Nucleus accumbens (tissue), 56 donors: ENCODE results near the gene AAK1.
"Not testable (repeated sequence)": the region's sequence is repeated elsewhere in the genome, so short reads cannot be mapped to it uniquely, and the experiment has no call there.

Experiments used
- DNase-seq, 56 donors: peaks; one replicate each; lab custom pipeline; 2025; lab: John Stamatoyannopoulos, UW

AAK1 gene

DNA sequence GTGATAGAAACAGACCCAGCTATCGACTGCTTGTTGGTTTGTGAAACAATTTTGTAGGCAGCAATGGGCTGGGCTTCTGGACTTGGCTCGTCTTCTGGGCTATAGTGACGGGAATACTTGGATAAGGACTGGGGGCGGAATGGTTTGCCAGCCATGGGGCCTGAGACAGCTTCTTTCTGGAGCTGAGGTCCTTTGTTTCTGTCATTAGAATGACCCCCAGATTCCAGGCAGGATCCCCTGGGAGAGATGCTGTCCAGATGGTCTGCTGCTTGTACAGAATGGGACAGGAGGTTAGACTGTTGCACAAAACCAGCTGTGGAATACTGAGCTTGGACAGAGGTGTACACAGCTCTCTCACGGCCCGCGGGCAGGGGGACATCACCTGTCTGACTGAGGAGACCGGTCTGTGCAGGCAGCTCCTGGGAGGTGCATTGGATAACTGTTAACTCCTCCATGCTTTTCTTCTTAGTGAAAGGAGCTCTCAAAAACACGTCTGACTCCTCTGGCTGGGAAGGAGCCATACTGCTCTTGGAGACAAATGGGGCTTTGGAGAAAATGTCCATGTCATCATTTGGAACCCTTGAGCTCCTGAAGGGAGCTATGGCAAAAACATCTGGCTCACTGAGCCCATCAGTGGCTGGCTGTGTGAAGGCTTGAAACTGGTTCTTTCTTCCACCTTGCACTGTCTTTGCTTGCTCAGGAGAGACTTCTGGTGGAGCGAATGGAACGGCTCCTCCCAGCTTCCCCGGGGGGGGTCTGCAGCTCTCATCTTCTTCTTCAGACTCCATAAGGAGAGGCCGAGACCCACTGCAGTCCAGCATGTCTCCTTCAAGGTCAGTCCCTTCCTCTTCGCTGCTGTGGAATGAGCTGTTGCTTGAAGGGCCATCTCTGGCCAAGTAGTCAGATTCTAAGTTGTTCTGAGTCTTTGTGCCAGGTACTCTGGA lies 177.8 kb downstream of the AAK1 start:
- no peak for DNase-seq

DNA sequence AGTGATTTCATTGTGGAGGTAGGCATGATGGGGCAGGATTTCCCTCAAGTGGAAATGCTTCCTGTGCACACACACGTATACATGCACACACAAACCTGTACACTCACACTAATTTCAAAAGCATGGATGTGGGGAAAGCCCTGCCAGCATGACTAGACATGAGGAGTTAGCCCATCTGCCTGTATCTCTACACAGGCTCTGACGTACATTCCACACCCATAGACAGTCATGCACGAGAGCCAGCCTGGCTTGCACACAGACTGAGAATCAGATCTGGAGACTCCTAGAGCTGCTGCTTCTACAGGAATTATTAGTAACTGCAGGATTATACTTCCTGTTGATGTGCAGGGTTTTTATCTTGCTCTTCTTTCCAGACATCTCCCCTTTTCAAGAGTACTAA lies 179.0 kb downstream of the AAK1 start:
- DNase-seq, result no peak

GRCh38 chr2:69462780-69463179 lies 180.8 kb downstream of the AAK1 start:
- no peak for DNase-seq

- no peak for DNase-seq
Measured at GRCh38 chr2:69461404-69461803, 182.1 kb downstream of the AAK1 start.

GRCh38 chr2:69459936-69460335 lies 183.6 kb downstream of the AAK1 start:
- DNase-seq, result no peak

DNA sequence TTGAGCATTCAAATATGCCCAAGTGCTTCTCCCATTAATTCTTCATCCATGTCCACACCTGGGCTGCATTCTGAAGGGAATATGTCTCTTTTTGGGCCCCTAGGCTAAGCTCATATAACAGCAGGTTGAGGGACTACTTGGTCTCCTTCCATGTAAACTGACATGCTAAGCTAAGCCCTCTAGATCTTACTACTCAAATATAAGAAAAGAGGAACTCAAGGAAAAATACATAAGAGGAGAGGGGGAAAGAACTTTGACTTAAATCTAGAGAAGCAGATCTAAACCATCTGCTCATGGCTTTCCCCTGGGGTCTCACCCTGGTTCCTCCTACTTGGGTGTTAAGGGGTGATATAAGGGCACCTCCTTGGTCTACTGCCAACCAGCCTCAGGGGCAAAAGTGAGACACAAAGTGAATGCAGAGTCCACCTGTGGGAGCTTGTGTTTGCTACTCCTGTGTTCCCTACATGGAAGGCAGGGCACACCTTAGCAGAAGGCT lies 186.5 kb downstream of the AAK1 start:
- no peak for DNase-seq

GRCh38 chr2:69456154-69456553 lies 187.4 kb downstream of the AAK1 start:
- no peak for DNase-seq

GRCh38 chr2:69454976-69455375 lies 188.6 kb downstream of the AAK1 start:
- DNase-seq, result no peak

DNA sequence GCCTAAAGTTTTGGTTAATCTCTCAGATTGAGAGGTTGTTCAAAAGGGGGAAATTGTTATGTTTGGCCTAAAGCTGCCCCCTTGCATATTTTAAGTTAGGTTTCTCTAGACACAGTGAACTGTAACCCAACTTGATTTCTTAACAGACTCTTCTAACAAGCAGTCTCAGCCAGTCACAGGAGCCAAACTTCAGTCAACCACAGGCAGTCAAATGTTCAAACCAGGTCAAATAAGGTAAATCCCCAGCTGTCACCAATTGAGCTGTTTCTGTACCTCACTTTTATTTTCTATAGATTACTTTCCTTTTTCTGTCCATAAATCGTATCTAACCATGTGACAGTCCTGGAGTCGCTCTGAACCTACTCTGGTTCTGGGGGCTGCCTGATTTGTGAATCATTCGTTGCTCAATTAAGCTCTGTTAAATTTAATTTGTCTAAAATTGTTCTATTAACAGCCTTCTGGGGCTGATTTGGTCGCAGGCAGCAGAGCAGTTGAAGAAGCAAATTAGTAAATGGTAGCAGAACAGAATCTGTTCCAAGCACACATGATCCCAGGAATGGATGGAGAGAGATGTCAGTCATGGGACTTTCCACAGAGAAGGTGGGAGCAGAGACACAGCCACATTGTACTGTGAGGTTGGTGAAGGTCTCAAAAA lies 189.9 kb downstream of the AAK1 start:
- no peak for DNase-seq

GRCh38 chr2:69452687-69453086 lies 190.9 kb downstream of the AAK1 start:
- no peak for DNase-seq

DNA sequence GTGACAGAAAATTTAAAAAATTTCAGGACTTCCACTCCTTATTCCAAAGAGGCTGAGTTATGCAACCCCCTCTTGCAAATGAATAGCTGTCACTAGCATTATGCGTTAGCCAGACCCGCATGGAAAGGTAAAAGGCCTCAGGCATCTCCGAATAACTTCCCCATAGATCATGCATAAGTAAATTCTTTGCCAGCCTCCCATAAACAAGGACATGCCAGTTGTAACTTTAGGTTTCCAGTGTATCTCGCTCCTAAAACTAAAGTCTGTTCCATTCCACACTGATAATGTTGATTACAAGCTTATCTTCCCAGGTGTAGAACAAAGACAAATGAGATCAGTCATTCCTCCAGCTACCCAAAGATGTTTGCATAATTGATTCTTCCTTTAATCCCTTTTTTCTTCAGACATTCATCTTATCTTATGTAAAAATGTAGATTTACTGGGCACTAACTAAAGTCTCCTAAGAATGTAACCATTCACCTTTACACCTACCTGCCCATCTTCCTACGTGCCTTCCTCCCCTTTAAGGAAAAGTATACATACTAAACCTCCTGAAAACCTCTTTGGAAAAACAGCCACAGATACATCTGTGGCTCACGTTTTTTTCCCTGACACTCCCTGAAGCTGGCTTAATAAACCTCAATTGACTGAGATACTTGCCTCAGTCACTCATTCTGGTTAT lies 192.7 kb downstream of the AAK1 start:
- no peak for DNase-seq

GRCh38 chr2:69449906-69450305 lies 193.6 kb downstream of the AAK1 start:
- no peak for DNase-seq

- DNase-seq, result not testable (repeated sequence)
Measured at GRCh38 chr2:69443673-69444072, 199.9 kb downstream of the AAK1 start.

GRCh38 chr2:69439499-69439898 lies 204.0 kb downstream of the AAK1 start:
- not testable (repeated sequence) for DNase-seq

GRCh38 chr2:69438580-69438979 lies 205.0 kb downstream of the AAK1 start:
- no peak for DNase-seq

GRCh38 chr2:69437751-69438154 lies 205.8 kb downstream of the AAK1 start:
- peak in 23 of 56 donors; percentile 15 to 83 (median 62) for DNase-seq

GRCh38 chr2:69436938-69437750 lies 206.4 kb downstream of the AAK1 start, which contains the start of gene NFU1:
NFU1 (minus strand) TSS chr2:69437435; CDS start chr2:69437422, 13 bp downstream.
- peak; percentile 64 to 95 (median 90) for DNase-seq

DNA sequence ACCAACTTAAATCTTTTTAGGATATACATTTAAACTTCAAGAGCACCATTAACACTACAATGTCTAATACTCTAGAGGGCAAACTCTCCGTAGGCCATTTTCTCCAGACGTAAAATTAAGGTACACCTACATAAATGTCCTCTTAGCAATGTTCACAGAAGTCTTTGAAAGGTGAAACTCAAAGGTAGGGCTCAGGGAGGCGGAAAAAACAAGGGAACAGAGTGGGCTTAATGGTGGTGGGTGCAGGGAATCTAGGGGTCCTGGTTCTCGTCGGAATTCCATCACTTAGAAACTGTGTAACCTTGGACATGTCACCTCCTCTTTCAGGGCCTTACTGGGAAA lies 207.0 kb downstream of the AAK1 start:
- peak in 3 of 56 donors; percentile 28 to 57 (median 37) for DNase-seq

DNA sequence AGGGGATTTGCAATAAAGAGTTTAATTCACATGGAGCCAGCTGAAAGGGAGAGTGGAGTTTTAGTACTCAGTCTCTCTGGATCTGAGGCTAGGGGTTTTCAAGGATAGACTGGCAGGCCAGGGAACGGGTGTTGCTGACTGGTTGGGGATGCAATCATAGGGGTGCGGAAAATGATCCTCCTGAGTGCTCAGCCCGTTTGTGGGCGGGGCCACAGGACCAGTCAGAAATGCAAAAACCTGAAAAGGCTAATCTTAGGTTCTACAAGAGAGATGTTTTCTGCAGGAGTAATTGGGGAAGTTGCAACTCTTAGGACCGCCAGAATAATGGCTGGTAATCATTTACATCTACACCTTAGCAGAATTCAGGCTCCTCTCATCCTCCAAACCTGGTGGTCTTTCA lies 208.8 kb downstream of the AAK1 start:
- DNase-seq, result no peak
